ENCODE results near the gene CTSA. TPM values are rescaled to one million over a fixed set of nuclear protein-coding genes. Genes with fewer than 3 reads are reported as not detected.

The CTSA gene
- total RNA-seq, 1 experiment from 2014 or later = 109 TPM

- Histone ChIP-seq H3K9ac (ENCODE audit: low read length) (no peak overlapping the region), H3K4me3 (replicated peaks in 1 of 2; ENCODE audit: low read depth in 1 of 2, low read length in 2 of 2) (no peak overlapping the region), H3K27me3 (ENCODE audit: insufficient read depth, low read length) (no peaks in the 10 kb centered on the region), H3K27ac (ENCODE audit: low read depth, low read length) (no peak overlapping the region), H2AFZ (ENCODE audit: low read depth, low read length, poor library complexity, severe bottlenecking) (no peak overlapping the region), H3K36me3 (ENCODE audit: control insufficient read depth in 1 of 2, insufficient read depth in 2 of 2, low read length in 2 of 2) (peaks cover 8 to 18% of the 10 kb centered on the region in 2 experiments; a peak in 2 of 4 replicates), H3K79me2 (ENCODE audit: insufficient read depth, low read length) (peaks cover 19% of the 10 kb centered on the region), H3K4me1 (ENCODE audit: control insufficient read depth in 1 of 2, insufficient read depth in 2 of 2, low read length in 2 of 2) (peaks cover 16 to 27% of the 10 kb centered on the region in 2 experiments), H3K9me3 (ENCODE audit: control insufficient read depth in 1 of 2, insufficient read depth in 1 of 2, low read depth in 1 of 2, low read length in 2 of 2) (no peaks in the 10 kb centered on the region), H3K9me2 (ENCODE audit: insufficient read depth) (no peaks in the 10 kb centered on the region), H3K4me2 (ENCODE audit: low read length) (no peak overlapping the region), H4K20me1 (ENCODE audit: insufficient read depth) (no peaks in the 10 kb centered on the region)
- intact Hi-C loops (cut with micrococcal nuclease) = no loop called here
- ATAC-seq (no peak), DNase-seq (ENCODE audit: low read depth, low spot score) (no peak)
- CTCF ChIA-PET = no interaction called here
- TF ChIP-seq YY1 (IDR thresholded peaks at IDR 0.05; ENCODE audit: extremely low read depth, insufficient replicate concordance, low read depth, low read length) = no peak
- TF ChIP-seq REST (IDR thresholded peaks at IDR 0.05; ENCODE audit: low read depth) = no peak
- no peak for TF ChIP-seq JUND (IDR thresholded peaks at IDR 0.05)
- no peak for TF ChIP-seq ZNF274 (IDR thresholded peaks at IDR 0.05; ENCODE audit: low read depth, low read length)
- no peak for TF ChIP-seq ZFX (IDR thresholded peaks at IDR 0.05)
- no peak for TF ChIP-seq EZH2phosphoT487 (IDR thresholded peaks at IDR 0.05; ENCODE audit: borderline replicate concordance)
- TF ChIP-seq EZH2 (IDR thresholded peaks at IDR 0.05) = no peak
- TF ChIP-seq CTCF (IDR thresholded peaks at IDR 0.05 in 2 of 3, conservative IDR thresholded peaks at IDR 0.05 in 1 of 3; ENCODE audit: borderline replicate concordance in 1 of 3, insufficient read depth in 1 of 3, low read depth in 2 of 3, low read length in 2 of 3) = no peak
- TF ChIP-seq, protein P1, sequence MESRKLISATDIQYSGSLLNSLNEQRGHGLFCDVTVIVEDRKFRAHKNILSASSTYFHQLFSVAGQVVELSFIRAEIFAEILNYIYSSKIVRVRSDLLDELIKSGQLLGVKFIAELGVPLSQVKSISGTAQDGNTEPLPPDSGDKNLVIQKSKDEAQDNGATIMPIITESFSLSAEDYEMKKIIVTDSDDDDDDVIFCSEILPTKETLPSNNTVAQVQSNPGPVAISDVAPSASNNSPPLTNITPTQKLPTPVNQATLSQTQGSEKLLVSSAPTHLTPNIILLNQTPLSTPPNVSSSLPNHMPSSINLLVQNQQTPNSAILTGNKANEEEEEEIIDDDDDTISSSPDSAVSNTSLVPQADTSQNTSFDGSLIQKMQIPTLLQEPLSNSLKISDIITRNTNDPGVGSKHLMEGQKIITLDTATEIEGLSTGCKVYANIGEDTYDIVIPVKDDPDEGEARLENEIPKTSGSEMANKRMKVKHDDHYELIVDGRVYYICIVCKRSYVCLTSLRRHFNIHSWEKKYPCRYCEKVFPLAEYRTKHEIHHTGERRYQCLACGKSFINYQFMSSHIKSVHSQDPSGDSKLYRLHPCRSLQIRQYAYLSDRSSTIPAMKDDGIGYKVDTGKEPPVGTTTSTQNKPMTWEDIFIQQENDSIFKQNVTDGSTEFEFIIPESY (IDR thresholded peaks at IDR 0.05; ENCODE audit: extremely low read depth, insufficient replicate concordance, low read length) = no peak
- no peak for TF ChIP-seq TCF7L2 (IDR thresholded peaks at IDR 0.05; ENCODE audit: borderline replicate concordance, extremely low read depth, insufficient read depth, insufficient read length)
- TF ChIP-seq CBX3 (IDR thresholded peaks at IDR 0.05; ENCODE audit: low read depth) = no peak
- no peak for TF ChIP-seq SIN3A (IDR thresholded peaks at IDR 0.05; ENCODE audit: low read depth)
- TF ChIP-seq, protein P2, sequence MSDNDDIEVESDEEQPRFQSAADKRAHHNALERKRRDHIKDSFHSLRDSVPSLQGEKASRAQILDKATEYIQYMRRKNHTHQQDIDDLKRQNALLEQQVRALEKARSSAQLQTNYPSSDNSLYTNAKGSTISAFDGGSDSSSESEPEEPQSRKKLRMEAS (IDR thresholded peaks at IDR 0.05) = no peak
- no peak for TF ChIP-seq POLR2A (IDR thresholded peaks at IDR 0.05; ENCODE audit: borderline replicate concordance, extremely low read depth, insufficient read depth, insufficient read length)
- TF ChIP-seq SP1 (IDR thresholded peaks at IDR 0.05; ENCODE audit: low read depth) = no peak
- no peak for TF ChIP-seq SRF (IDR thresholded peaks at IDR 0.05; ENCODE audit: low read depth)
- no peak for TF ChIP-seq RAD21 (IDR thresholded peaks at IDR 0.05; ENCODE audit: low read depth)
- TF ChIP-seq ATF3 (IDR thresholded peaks at IDR 0.05) = no peak
- BruUV-seq (replicated peaks) = no TSS peak
- POLR2A ChIA-PET = no interaction called here
- RAD21 ChIA-PET (ENCODE audit: low non-redundant PET in 1 of 2, low total read pairs in 2 of 2, uncharacterized antibody in 2 of 2, unreplicated experiment in 2 of 2) = no interaction called here
Measured at GRCh38 chr20:45883100-45883469, 8.1 kb upstream of the CTSA start.
